ENCODE results near the gene ZSCAN25. TPM values are rescaled to one million over a fixed set of nuclear protein-coding genes. Genes with fewer than 3 reads are reported as not detected.
"Not testable (repeated sequence)": the region's sequence is repeated elsewhere in the genome, so short reads cannot be mapped to it uniquely, and the experiment has no call there.

The ZSCAN25 gene
- total RNA-seq, 3 donors from 2014 or later (not counting 1 experiment from before 2014, with no cell fraction given): 24.4 to 37.4 (median 27.8) TPM

- peaks cover 9% of the 10 kb centered on the region for H3K36me3 Mint-ChIP-seq
- H3K27ac Mint-ChIP-seq: peak overlapping the region; percentile 54 to 63
- 56% methylated on average over 9 of the region's 9 CpGs for WGBS (ENCODE audit: insufficient coverage)
Observed at GRCh38 chr7:99631295-99632109, 14.8 kb downstream of the ZSCAN25 start.

GRCh38 chr7:99637414-99637813 is 20.7 kb downstream of the ZSCAN25 start:
- whole genome bisulfite sequencing (ENCODE audit: insufficient coverage): 93% methylated on average over 2 of the region's 2 CpGs
- intact Hi-C loops (cut with micrococcal nuclease); H3K4me1 ChIP-seq (ENCODE audit: control insufficient read depth, insufficient read depth, low read length); DNase-seq; H3K9me3 Mint-ChIP-seq; H3K27ac ChIP-seq (ENCODE audit: low read length); H3K36me3 Mint-ChIP-seq; H3K27ac Mint-ChIP-seq; H3K27me3 ChIP-seq (ENCODE audit: control insufficient read depth, insufficient read depth, low read length); H3K9me3 ChIP-seq (ENCODE audit: control insufficient read depth, insufficient read depth, low read length); H3K4me3 Mint-ChIP-seq; H3K27me3 Mint-ChIP-seq (ENCODE audit: low read depth in 2 of 2); H3K36me3 ChIP-seq (ENCODE audit: control insufficient read depth, insufficient read depth, low read length); ATAC-seq; H3K4me3 ChIP-seq (ENCODE audit: low read length); H3K4me1 Mint-ChIP-seq: not testable (repeated sequence)

More at GRCh38 chr7:99631295-99632109, 14.8 kb downstream of the ZSCAN25 start:
- Histone ChIP-seq H3K36me3 (ENCODE audit: control insufficient read depth, insufficient read depth, low read length) (peaks cover 46% of the 10 kb centered on the region), H3K27me3 (ENCODE audit: control insufficient read depth, insufficient read depth, low read length) (no peaks in the 10 kb centered on the region), H3K4me1 (ENCODE audit: control insufficient read depth, insufficient read depth, low read length) (no peaks in the 10 kb centered on the region), H3K9me3 (ENCODE audit: control insufficient read depth, insufficient read depth, low read length) (no peaks in the 10 kb centered on the region), H3K4me3 (ENCODE audit: low read length) (no peak overlapping the region), H3K27ac (ENCODE audit: low read length) (no peak overlapping the region)
- Mint-ChIP-seq H3K27me3 (ENCODE audit: low read depth in 2 of 2) (no peaks in the 10 kb centered on the region), H3K4me3 (no peak overlapping the region), H3K9me3 (no peaks in the 10 kb centered on the region), H3K4me1 (peaks cover 6 to 11% of the 10 kb centered on the region in 2 donors)
- no peak for TF ChIP-seq CTCF (IDR thresholded peaks at IDR 0.05)
- DNase-seq: peak in 1 of 2 donors; percentile 26
- intact Hi-C loops (cut with micrococcal nuclease): no loop called here
- ATAC-seq: peak in 1 of 3 donors; percentile 47

GRCh38 chr7:99638731-99639130 is 22.0 kb downstream of the ZSCAN25 start:
- no peaks in the 10 kb centered on the region for H3K4me1 ChIP-seq (ENCODE audit: control insufficient read depth, insufficient read depth, low read length)
- ATAC-seq: no peak
- no peaks in the 10 kb centered on the region for H3K9me3 ChIP-seq (ENCODE audit: control insufficient read depth, insufficient read depth, low read length)
- H3K27me3 Mint-ChIP-seq (ENCODE audit: low read depth in 2 of 2): no peaks in the 10 kb centered on the region
- no peak overlapping the region for H3K4me3 ChIP-seq (ENCODE audit: low read length)
- H3K4me1 Mint-ChIP-seq: peaks cover 0 to 5% of the 10 kb centered on the region in 2 donors
- H3K4me3 Mint-ChIP-seq: no peak overlapping the region
- DNase-seq: no peak
- no peaks in the 10 kb centered on the region for H3K9me3 Mint-ChIP-seq
- intact Hi-C loops (cut with micrococcal nuclease): no loop called here
- no peak overlapping the region for H3K27ac ChIP-seq (ENCODE audit: low read length)
- 97% methylated on average over 23 of the region's 23 CpGs for WGBS (ENCODE audit: insufficient coverage)
- no peaks in the 10 kb centered on the region for H3K27me3 ChIP-seq (ENCODE audit: control insufficient read depth, insufficient read depth, low read length)
- H3K36me3 ChIP-seq (ENCODE audit: control insufficient read depth, insufficient read depth, low read length): peaks cover 2% of the 10 kb centered on the region
- H3K27ac Mint-ChIP-seq: no peak overlapping the region
- H3K36me3 Mint-ChIP-seq: no peaks in the 10 kb centered on the region
- TF ChIP-seq CTCF (IDR thresholded peaks at IDR 0.05): no peak

GRCh38 chr7:99639267-99639666 is 22.5 kb downstream of the ZSCAN25 start:
- Histone ChIP-seq H3K27me3 (ENCODE audit: control insufficient read depth, insufficient read depth, low read length) (no peaks in the 10 kb centered on the region), H3K9me3 (ENCODE audit: control insufficient read depth, insufficient read depth, low read length) (no peaks in the 10 kb centered on the region), H3K4me3 (ENCODE audit: low read length) (no peak overlapping the region), H3K36me3 (ENCODE audit: control insufficient read depth, insufficient read depth, low read length) (peaks cover 2% of the 10 kb centered on the region), H3K27ac (ENCODE audit: low read length) (no peak overlapping the region), H3K4me1 (ENCODE audit: control insufficient read depth, insufficient read depth, low read length) (no peaks in the 10 kb centered on the region)
- ATAC-seq (no peak), DNase-seq (no peak)
- no peaks in the 10 kb centered on the region for H3K9me3 Mint-ChIP-seq
- no peaks in the 10 kb centered on the region for H3K27me3 Mint-ChIP-seq (ENCODE audit: low read depth in 2 of 2)
- H3K27ac Mint-ChIP-seq: no peak overlapping the region
- peaks cover 0 to 5% of the 10 kb centered on the region in 2 donors for H3K4me1 Mint-ChIP-seq
- intact Hi-C loops (cut with micrococcal nuclease): no loop called here
- no peaks in the 10 kb centered on the region for H3K36me3 Mint-ChIP-seq
- H3K4me3 Mint-ChIP-seq: no peak overlapping the region
- TF ChIP-seq CTCF (IDR thresholded peaks at IDR 0.05): no peak
